ENCODE measurements around the gene NPAS3.

The NPAS3 gene

GRCh38 chr14:32908196-32909084 lies 30.2 kb upstream of the NPAS3 start:
- H3K4me3 ChIP-seq (ENCODE audit: low read depth, low read length): no peak overlapping the region
- no peak for TF ChIP-seq CTCF (IDR thresholded peaks at IDR 0.05; ENCODE audit: borderline replicate concordance, insufficient read depth, low read depth, low read length)

GRCh38 chr14:32913725-32914124 lies 25.0 kb upstream of the NPAS3 start:
- no peak for TF ChIP-seq CTCF (IDR thresholded peaks at IDR 0.05; ENCODE audit: borderline replicate concordance, insufficient read depth, low read depth, low read length)
- H3K4me3 ChIP-seq (ENCODE audit: low read depth, low read length): no peak overlapping the region

- no peak overlapping the region for H3K4me3 ChIP-seq (ENCODE audit: low read depth, low read length)
- no peak for TF ChIP-seq CTCF (IDR thresholded peaks at IDR 0.05; ENCODE audit: borderline replicate concordance, insufficient read depth, low read depth, low read length)
Observed at GRCh38 chr14:32914391-32914790, 24.3 kb upstream of the NPAS3 start.

GRCh38 chr14:32920696-32921276 lies 17.9 kb upstream of the NPAS3 start:
- no peak overlapping the region for H3K4me3 ChIP-seq (ENCODE audit: low read depth, low read length)
- no peak for TF ChIP-seq CTCF (IDR thresholded peaks at IDR 0.05; ENCODE audit: borderline replicate concordance, insufficient read depth, low read depth, low read length)

- no peak for TF ChIP-seq CTCF (IDR thresholded peaks at IDR 0.05; ENCODE audit: borderline replicate concordance, insufficient read depth, low read depth, low read length)
Observed at GRCh38 chr14:32925439-32925838, 13.2 kb upstream of the NPAS3 start.

GRCh38 chr14:32932302-32932913 lies 6.3 kb upstream of the NPAS3 start:
- H3K4me3 ChIP-seq (ENCODE audit: low read depth, low read length): no peak overlapping the region
- no peak for TF ChIP-seq CTCF (IDR thresholded peaks at IDR 0.05; ENCODE audit: borderline replicate concordance, insufficient read depth, low read depth, low read length)

More at GRCh38 chr14:32925439-32925838, 13.2 kb upstream of the NPAS3 start:
- H3K4me3 ChIP-seq (ENCODE audit: low read depth, low read length): no peak overlapping the region

Data from GM12875 (cell line).